Measurements from ENCODE around the gene TPD52L1. TPM values are rescaled to one million over a fixed set of nuclear protein-coding genes. Genes with fewer than 3 reads are reported as not detected.

The TPD52L1 gene
- total and polyA plus RNA-seq, 10 of the 15 experiments (the other 5 are each of a cell fraction or from before 2014, with no cell fraction given): 0.03 to 2.6 (median 0.16) TPM; not detected in 3

- Histone ChIP-seq H3K9me3 (replicated peaks; ENCODE audit: control insufficient read depth, insufficient read depth, low read length) (no peaks in the 10 kb centered on the region), H3K79me2 (ENCODE audit: control insufficient read depth, insufficient read depth, low read length) (no peaks in the 10 kb centered on the region), H4K20me1 (ENCODE audit: control insufficient read depth, insufficient read depth) (no peaks in the 10 kb centered on the region), H3K4me3 (no peak overlapping the region), H3K9ac (ENCODE audit: control insufficient read depth, insufficient read depth, low read length) (no peak overlapping the region), H3K4me1 (ENCODE audit: control insufficient read depth, insufficient read depth, low read length) (no peaks in the 10 kb centered on the region), H3K36me3 (ENCODE audit: control insufficient read depth in 2 of 2, insufficient read depth in 2 of 2, low read length in 1 of 2) (no peaks in the 10 kb centered on the region), H3K27me3 (replicated peaks in 1 of 2; ENCODE audit: control insufficient read depth in 2 of 2, insufficient read depth in 2 of 2, low read length in 1 of 2) (no peaks in the 10 kb centered on the region; a peak in 1 of 4 replicates), H2AFZ (ENCODE audit: control insufficient read depth, low read depth, low read length) (no peak overlapping the region), H3K27ac (ENCODE audit: control insufficient read depth, insufficient read depth) (no peak overlapping the region), H3K4me2 (ENCODE audit: control insufficient read depth, insufficient read depth) (no peak overlapping the region)
- DNase-seq (ENCODE audit: low read depth, low spot score): no peak
- ChIA-PET CTCF (interaction anchor here (1.6 to 1.7 kb wide), 2 partner anchors 13 to 27 kb away, joined by 4 to 6 read pairs; partner anchors contain the start of gene TPD52L1), RAD21 (ENCODE audit: unreplicated experiment) (no interaction called here), POLR2A (no interaction called here), SMC1A (ENCODE audit: uncharacterized antibody, unreplicated experiment) (no interaction called here)
- 26% methylated on average over 4 of the region's 4 CpGs for WGBS (ENCODE audit: insufficient coverage, insufficient replicate concordance, low lambda C conversion rate, missing lambda C conversion rate)
- TF ChIP-seq, protein P1, sequence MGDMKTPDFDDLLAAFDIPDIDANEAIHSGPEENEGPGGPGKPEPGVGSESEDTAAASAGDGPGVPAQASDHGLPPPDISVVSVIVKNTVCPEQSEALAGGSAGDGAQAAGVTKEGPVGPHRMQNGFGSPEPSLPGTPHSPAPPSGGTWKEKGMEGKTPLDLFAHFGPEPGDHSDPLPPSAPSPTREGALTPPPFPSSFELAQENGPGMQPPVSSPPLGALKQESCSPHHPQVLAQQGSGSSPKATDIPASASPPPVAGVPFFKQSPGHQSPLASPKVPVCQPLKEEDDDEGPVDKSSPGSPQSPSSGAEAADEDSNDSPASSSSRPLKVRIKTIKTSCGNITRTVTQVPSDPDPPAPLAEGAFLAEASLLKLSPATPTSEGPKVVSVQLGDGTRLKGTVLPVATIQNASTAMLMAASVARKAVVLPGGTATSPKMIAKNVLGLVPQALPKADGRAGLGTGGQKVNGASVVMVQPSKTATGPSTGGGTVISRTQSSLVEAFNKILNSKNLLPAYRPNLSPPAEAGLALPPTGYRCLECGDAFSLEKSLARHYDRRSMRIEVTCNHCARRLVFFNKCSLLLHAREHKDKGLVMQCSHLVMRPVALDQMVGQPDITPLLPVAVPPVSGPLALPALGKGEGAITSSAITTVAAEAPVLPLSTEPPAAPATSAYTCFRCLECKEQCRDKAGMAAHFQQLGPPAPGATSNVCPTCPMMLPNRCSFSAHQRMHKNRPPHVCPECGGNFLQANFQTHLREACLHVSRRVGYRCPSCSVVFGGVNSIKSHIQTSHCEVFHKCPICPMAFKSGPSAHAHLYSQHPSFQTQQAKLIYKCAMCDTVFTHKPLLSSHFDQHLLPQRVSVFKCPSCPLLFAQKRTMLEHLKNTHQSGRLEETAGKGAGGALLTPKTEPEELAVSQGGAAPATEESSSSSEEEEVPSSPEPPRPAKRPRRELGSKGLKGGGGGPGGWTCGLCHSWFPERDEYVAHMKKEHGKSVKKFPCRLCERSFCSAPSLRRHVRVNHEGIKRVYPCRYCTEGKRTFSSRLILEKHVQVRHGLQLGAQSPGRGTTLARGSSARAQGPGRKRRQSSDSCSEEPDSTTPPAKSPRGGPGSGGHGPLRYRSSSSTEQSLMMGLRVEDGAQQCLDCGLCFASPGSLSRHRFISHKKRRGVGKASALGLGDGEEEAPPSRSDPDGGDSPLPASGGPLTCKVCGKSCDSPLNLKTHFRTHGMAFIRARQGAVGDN (IDR thresholded peaks at IDR 0.05): no peak
- no TSS peak for BruUV-seq (replicated peaks)
- intact Hi-C loops (cut with micrococcal nuclease; ENCODE audit: unreplicated experiment): no loop called here
- in situ Hi-C loops (cut with MboI): loop anchor here (25.0 kb wide), 1 partner anchor 597 kb away; no protein-coding TSS in a partner anchor
- FAIRE-seq: no peak
- ATAC-seq: no peak
Measured at GRCh38 chr6:125165776-125166175, 12.2 kb downstream of the TPD52L1 start.

DNA sequence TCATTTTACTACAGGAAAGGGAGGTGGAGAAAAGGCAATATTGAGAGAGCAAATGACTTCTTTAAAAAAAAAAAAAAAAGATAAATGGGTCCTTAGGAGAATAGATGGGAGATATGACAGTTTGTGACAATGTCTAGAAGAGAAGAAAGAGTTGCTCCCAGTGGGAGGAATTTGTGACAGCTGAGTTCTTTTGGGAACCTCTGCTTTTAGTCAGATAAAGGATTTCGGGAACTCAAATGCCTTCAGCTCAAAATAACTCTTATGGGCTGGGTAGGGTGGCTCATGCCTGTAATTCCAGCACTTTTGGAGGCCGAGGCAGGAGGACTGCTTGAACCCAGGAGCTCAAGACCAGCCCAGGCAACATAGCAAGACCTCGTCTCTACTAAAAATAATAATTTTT is 13.1 kb downstream of the TPD52L1 start:
- CTCF ChIA-PET: interaction anchor here (0.6 to 1.7 kb wide), 4 partner anchors 12 to 26 kb away, joined by 3 to 6 read pairs (median 4); partner anchors contain the start of gene TPD52L1
- SMC1A ChIA-PET (ENCODE audit: uncharacterized antibody, unreplicated experiment): interaction anchor here (0.9 kb wide), 1 partner anchor 39 kb away, joined by 3 read pairs; no protein-coding TSS in a partner anchor
- Histone ChIP-seq H3K27ac (ENCODE audit: control insufficient read depth, insufficient read depth) (no peak overlapping the region), H3K4me3 (no peak overlapping the region), H3K4me1 (ENCODE audit: control insufficient read depth, insufficient read depth, low read length) (no peaks in the 10 kb centered on the region), H3K9ac (ENCODE audit: control insufficient read depth, insufficient read depth, low read length) (no peak overlapping the region), H3K79me2 (ENCODE audit: control insufficient read depth, insufficient read depth, low read length) (no peaks in the 10 kb centered on the region), H3K36me3 (ENCODE audit: control insufficient read depth in 2 of 2, insufficient read depth in 2 of 2, low read length in 1 of 2) (no peaks in the 10 kb centered on the region), H3K27me3 (replicated peaks in 1 of 2; ENCODE audit: control insufficient read depth in 2 of 2, insufficient read depth in 2 of 2, low read length in 1 of 2) (no peaks in the 10 kb centered on the region; a peak in 1 of 4 replicates), H3K9me3 (replicated peaks; ENCODE audit: control insufficient read depth, insufficient read depth, low read length) (no peaks in the 10 kb centered on the region), H4K20me1 (ENCODE audit: control insufficient read depth, insufficient read depth) (no peaks in the 10 kb centered on the region), H2AFZ (ENCODE audit: control insufficient read depth, low read depth, low read length) (no peak overlapping the region), H3K4me2 (ENCODE audit: control insufficient read depth, insufficient read depth) (no peak overlapping the region)
- ATAC-seq: no peak
- RAD21 ChIA-PET (ENCODE audit: unreplicated experiment): no interaction called here
- intact Hi-C loops (cut with micrococcal nuclease; ENCODE audit: unreplicated experiment) (no loop called here), in situ Hi-C loops (cut with MboI) (loop anchor here (25.0 kb wide), 1 partner anchor 596 kb away; no protein-coding TSS in a partner anchor)
- BruUV-seq (replicated peaks): no TSS peak
- 3% methylated on average over 3 of the region's 3 CpGs for WGBS (ENCODE audit: insufficient coverage, insufficient replicate concordance, low lambda C conversion rate, missing lambda C conversion rate)
- no peak for DNase-seq (ENCODE audit: low read depth, low spot score)
- no peak for FAIRE-seq
- POLR2A ChIA-PET: no interaction called here
- TF ChIP-seq SMAD5 (IDR thresholded peaks at IDR 0.05; ENCODE audit: low read depth): no peak

Measured in GM12878 (cell line).